Amniotic stem cell (primary cell): ENCODE measurements around the gene DENND10.
"Not testable (repeated sequence)": the region's sequence is repeated elsewhere in the genome, so short reads cannot be mapped to it uniquely, and the experiment has no call there.

Source experiments
- DNase-seq: peaks from one replicate; lab custom pipeline; 2025; lab: John Stamatoyannopoulos, UW

Gene DENND10

DNA sequence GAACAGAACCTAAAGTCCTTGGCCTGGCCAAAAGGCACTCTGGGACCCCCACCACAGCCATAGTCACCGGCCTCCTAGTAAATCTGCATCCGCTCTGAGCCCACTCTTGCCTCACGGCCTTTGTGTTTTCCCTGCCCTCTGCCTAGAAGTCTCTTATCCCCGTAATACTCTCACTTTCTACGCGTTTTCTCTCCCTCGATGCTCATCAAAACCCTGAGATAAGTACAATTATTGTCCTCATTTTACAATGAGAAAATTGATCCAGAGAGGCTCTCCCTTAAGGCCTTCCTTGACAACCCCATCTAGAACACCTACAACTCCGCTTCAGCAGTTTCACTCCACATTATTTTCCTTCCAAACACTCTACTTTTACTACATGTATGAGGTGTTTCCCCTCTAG is 63.1 kb downstream of the DENND10 start:
- no peak for DNase-seq

DNA sequence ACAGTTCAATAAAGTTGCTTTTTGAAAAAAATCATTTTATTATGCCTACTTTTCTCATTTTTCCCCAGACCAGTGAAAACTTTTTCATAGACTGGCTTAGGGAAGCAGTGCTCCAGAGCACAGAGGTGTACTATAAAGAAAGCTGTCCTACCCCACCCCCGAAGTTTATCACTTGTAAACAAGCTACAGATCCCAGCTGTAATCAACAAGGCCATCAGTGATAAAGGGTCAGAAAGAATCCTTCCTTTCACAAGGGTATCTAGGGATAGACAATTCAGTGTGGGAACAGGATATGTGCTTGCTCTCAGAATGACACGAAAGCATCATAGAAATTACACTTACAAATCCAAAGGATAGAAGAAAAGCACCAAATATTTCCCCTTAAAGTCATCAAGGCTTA is 70.2 kb downstream of the DENND10 start:
- no peak for DNase-seq

DNA sequence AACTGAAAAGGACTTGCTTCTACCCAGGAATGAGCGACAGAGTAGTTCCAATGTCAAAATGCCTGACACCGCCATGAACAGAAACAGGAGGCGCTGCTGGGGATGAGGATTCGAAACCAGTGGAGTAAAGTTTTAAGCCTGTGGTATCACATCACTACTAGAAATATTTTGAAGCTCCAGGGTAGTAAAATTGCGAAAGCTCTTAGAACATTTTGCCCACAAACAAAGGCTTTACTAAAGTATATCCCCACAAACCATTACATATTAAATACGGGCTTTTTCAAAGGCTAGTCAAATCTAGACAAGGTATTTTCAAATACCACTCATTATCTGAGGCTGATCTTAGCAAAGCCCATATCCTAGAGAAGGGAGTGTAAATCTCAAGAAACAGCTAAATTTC is 72.3 kb downstream of the DENND10 start:
- no peak for DNase-seq

DNA sequence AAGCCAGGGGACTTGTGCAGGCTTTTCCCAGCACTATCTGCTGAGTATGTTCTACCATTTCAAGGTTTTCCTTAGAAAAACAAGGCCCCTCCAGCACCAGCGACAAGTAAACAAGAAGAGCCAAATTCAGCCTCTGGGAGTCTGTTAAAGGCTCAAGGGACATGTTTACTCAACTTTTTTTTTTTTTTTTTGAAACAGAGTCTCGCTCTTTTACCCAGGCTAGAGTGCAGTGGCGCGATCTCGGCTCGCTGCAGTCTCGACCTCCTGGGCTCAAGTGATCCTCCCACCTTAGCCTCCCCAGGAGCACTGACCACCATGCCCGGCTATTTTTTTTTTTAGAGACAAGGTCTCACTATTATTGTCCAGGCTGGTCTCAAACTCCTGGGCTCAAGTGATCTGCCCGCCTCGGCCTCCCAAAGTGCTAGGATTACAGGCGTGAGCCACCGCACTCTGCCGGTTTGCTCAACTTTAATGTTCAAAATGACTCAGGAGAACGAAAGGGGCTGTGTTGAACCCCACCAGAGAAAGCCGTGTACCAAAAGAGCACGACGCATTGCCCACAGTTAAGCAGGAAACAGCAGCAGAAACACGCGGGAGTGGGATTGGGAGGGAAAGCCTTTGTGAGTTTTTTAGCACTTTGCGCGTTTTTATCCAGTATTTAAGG is 73.9 kb downstream of the DENND10 start:
- no peak for DNase-seq

DNA sequence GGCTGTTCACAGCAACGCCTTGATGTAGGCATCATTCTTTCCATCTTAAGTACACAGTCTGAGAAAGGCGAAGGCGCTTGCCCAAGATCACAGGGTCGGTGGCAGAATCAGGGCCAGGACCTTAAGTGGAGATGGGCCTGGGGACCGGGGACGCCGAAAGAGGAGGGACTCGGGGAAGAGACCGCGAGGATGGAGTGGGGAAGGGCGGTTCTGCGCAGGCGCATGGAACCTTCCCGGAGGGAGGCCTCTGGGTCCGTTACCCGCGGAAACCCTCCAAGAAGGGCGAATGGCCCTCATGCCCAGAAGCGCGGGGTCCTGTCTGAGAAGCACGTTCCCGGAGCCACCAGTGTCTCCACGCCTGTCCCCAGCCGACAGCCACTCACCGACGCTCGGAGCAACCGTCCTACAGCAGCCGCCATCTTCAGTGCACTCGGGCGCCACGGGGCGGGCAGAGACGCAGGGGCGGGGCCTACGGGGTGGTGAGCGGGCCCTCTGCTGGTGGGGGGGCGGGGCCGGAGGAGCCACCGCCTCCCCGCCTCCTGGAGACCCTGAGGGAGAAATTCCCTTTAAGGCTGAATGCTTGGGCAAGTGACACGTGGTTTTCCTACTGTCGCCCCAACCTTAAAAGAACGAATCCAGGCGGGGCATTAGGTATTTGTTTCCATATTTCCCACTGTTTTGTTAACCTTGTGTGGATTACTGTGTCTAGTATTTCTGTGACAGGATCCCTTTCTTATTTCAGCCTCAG is 74.6 kb downstream of the DENND10 start, which contains the start of gene PRDX3:
Gene PRDX3 (minus strand): TSS at position 441 of the 748 bp plus-strand sequence. CDS start 22 bp downstream, at position 419.
- DNase-seq: peak; percentile 63

DNA sequence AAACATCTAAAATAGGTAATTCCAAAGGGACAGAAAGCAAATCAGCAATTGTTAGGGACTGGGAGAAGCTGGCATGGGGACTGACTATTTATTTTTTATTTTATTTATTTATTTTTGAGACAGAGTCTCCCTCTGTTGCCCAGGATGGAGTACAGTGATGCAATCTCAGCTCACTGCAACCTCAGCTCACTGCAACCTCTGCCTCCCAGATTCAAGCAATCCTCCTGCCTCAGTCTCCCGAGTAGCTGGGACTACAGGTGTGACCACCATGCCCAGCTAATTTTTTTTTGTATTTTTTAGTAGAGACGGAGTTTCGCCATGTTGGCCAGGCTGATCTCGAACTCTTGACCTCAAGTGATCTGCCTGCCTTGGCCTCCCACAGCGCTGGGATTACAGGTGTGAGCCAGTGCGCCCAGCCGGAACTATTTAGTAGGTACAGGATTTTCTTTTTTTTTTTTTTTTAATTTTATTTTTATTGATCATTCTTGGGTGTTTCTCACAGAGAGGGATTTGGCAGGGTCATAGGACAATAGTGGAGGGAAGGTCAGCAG is 77.0 kb downstream of the DENND10 start:
- DNase-seq: not testable (repeated sequence)

DNA sequence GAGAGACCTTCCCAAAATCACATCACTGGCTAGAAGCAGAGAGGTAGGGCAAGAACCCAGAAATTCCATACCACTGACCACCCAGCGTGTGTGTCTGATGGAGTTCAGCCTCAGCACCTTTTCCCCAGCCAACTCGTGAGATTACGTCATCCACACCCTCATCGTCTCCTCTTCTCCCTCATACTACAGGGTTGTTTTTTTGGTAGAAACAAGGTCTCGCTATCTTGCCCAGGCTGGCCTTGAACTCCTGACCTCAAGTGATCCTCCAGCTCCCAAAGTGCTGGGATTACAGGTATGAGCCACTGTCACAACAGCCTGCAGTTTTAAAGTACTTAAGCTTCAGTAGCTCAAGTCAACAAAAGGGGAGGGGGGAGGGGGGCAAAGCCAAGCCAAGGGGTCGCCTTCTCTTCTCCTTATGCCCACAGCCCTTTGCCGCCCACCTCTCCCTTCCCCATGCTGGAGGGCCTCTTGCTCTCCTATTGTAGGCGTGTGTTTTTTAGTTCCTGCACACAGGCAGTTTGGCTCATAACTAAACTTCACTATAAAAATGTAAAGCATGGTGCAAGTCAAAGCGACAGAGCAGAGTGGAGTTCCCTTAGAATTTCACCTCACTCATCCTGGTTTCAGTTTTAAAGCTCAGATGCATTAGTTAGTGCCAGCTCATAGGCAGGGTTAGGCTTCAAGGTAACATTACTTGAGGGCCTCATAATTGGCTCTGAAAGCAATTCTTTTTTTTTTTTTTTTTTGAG is 79.9 kb downstream of the DENND10 start:
- DNase-seq: no peak
